ENCODE results near the gene TK1. TPM values are rescaled to one million over a fixed set of nuclear protein-coding genes. Genes with fewer than 3 reads are reported as not detected.

The TK1 gene
- polyA plus RNA-seq, 2 of the 4 experiments (the other 2 are of a cell fraction), result 90.9 to 355 TPM

DNA sequence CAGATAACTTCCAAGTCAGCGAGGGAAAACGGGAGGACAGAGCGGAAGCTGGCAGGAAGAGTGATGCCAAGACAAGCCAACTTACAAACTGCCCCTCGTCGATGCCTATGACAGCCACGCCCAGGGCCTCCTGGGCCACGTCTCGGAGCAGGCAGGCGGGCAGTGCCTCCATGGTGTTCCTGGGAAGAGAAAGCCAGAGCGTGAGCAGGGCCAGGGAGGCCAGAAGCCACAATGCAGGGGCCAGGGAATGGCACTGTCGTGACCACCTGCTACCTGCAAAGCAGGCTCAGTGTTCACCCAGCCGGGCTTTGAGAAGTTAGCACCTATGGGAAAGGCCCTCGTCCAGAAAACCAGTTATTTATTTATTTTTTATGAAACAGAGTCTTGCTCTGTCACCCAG is 4.3 kb downstream of the TK1 start:
- no peak for TF ChIP-seq CEBPB (IDR thresholded peaks at IDR 0.05)
- no peak for TF ChIP-seq ZFP36 (IDR thresholded peaks at IDR 0.05; ENCODE audit: borderline replicate concordance, partially characterized antibody)
- TF ChIP-seq, protein P1, sequence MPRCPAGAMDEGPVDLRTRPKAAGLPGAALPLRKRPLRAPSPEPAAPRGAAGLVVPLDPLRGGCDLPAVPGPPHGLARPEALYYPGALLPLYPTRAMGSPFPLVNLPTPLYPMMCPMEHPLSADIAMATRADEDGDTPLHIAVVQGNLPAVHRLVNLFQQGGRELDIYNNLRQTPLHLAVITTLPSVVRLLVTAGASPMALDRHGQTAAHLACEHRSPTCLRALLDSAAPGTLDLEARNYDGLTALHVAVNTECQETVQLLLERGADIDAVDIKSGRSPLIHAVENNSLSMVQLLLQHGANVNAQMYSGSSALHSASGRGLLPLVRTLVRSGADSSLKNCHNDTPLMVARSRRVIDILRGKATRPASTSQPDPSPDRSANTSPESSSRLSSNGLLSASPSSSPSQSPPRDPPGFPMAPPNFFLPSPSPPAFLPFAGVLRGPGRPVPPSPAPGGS (IDR thresholded peaks at IDR 0.05), result no peak
- no peak for TF ChIP-seq KDM1A (IDR thresholded peaks at IDR 0.05; ENCODE audit: low read depth)
- no peak for TF ChIP-seq HDAC2 (IDR thresholded peaks at IDR 0.05)
- TF ChIP-seq JUNB (IDR thresholded peaks at IDR 0.05), result no peak
- no peak for TF ChIP-seq FOSL2 (IDR thresholded peaks at IDR 0.05)
- no peak for TF ChIP-seq FOSL2 (CRISPR knock-in tag; IDR thresholded peaks at IDR 0.05)
- TF ChIP-seq MAZ (IDR thresholded peaks at IDR 0.05; ENCODE audit: borderline replicate concordance, low read depth, low read length), result no peak
- no peak for TF ChIP-seq EHF (CRISPR knock-in tag; IDR thresholded peaks at IDR 0.05)
- TF ChIP-seq CHD2 (IDR thresholded peaks at IDR 0.05; ENCODE audit: low read length, partially characterized antibody), result no peak
- no peak for TF ChIP-seq GATA3 (IDR thresholded peaks at IDR 0.05; ENCODE audit: borderline replicate concordance)
- TF ChIP-seq E2F6 (IDR thresholded peaks at IDR 0.05; ENCODE audit: borderline replicate concordance, low read depth), result no peak
- TF ChIP-seq, protein P2, sequence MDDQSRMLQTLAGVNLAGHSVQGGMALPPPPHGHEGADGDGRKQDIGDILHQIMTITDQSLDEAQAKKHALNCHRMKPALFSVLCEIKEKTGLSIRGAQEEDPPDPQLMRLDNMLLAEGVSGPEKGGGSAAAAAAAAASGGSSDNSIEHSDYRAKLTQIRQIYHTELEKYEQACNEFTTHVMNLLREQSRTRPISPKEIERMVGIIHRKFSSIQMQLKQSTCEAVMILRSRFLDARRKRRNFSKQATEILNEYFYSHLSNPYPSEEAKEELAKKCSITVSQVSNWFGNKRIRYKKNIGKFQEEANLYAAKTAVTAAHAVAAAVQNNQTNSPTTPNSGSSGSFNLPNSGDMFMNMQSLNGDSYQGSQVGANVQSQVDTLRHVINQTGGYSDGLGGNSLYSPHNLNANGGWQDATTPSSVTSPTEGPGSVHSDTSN (IDR thresholded peaks at IDR 0.05), result no peak
- TF ChIP-seq HES2 (IDR thresholded peaks at IDR 0.05), result no peak
- TF ChIP-seq POLR2AphosphoS2 (conservative IDR thresholded peaks at IDR 0.05; ENCODE audit: low read length), result no peak
- TF ChIP-seq CTCF (IDR thresholded peaks at IDR 0.05), result no peak
- TF ChIP-seq MAX (IDR thresholded peaks at IDR 0.05), result no peak
- no peaks in the 10 kb centered on the region for H3K9me3 ChIP-seq
- FAIRE-seq (no peak), DNase-seq (ENCODE audit: low read depth in 1 of 2, low spot score in 1 of 2) (no peak), ATAC-seq (no peak)
- ChIA-PET CTCF (interaction anchor here (1.0 to 7.2 kb wide), 10 partner anchors 8 to 98 kb away, joined by 3 to 105 read pairs (median 4); no protein-coding TSS in a partner anchor), POLR2A (no interaction called here)
- peaks cover 31% of the 10 kb centered on the region for H3K4me1 ChIP-seq
- no peak overlapping the region for H3K4me3 ChIP-seq
- 92% methylated on average over 13 of the region's 13 CpGs for WGBS (ENCODE audit: missing lambda C conversion rate)
- H3K4me2 ChIP-seq, result no peak overlapping the region
- no peak overlapping the region for H3K27ac ChIP-seq

GRCh38 chr17:78180508-78180907 is 6.3 kb downstream of the TK1 start:
- FAIRE-seq, result no peak

GRCh38 chr17:78180083-78180482 is 6.8 kb downstream of the TK1 start:
- FAIRE-seq (no peak), ATAC-seq (no peak), DNase-seq (ENCODE audit: low read depth in 1 of 2, low spot score in 1 of 2) (no peak)
- WGBS (ENCODE audit: missing lambda C conversion rate), result 84% methylated on average over 14 of the region's 14 CpGs
- ChIA-PET POLR2A (no interaction called here), CTCF (interaction anchor here (1.8 to 13.2 kb wide), 4 partner anchors 11 to 95 kb away, joined by 7 to 295 read pairs (median 103); partner anchors contain the start of genes C17orf99 and SYNGR2)
- H3K4me1 ChIP-seq, result peaks cover 27% of the 10 kb centered on the region
- H3K4me2 ChIP-seq, result no peak overlapping the region
- peak overlapping the region in 1 of 2 experiments; percentile 48; a peak in 1 of 6 replicates for H3K27ac ChIP-seq
- H3K4me3 ChIP-seq, result no peak overlapping the region
- no peaks in the 10 kb centered on the region for H3K9me3 ChIP-seq
- TF ChIP-seq, protein P3, sequence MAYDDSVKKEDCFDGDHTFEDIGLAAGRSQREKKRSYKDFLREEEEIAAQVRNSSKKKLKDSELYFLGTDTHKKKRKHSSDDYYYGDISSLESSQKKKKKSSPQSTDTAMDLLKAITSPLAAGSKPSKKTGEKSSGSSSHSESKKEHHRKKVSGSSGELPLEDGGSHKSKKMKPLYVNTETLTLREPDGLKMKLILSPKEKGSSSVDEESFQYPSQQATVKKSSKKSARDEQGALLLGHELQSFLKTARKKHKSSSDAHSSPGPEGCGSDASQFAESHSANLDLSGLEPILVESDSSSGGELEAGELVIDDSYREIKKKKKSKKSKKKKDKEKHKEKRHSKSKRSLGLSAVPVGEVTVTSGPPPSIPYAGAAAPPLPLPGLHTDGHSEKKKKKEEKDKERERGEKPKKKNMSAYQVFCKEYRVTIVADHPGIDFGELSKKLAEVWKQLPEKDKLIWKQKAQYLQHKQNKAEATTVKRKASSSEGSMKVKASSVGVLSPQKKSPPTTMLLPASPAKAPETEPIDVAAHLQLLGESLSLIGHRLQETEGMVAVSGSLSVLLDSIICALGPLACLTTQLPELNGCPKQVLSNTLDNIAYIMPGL (CRISPR knock-in tag; IDR thresholded peaks at IDR 0.05; ENCODE audit: borderline replicate concordance), result no peak
- TF ChIP-seq, protein P1 (IDR thresholded peaks at IDR 0.05), result no peak
- no peak for TF ChIP-seq FOSL2 (IDR thresholded peaks at IDR 0.05)
- no peak for TF ChIP-seq FOSL2 (CRISPR knock-in tag; IDR thresholded peaks at IDR 0.05)
- no peak for TF ChIP-seq ZSCAN20 (CRISPR knock-in tag; IDR thresholded peaks at IDR 0.05)
- no peak for TF ChIP-seq MAZ (IDR thresholded peaks at IDR 0.05; ENCODE audit: borderline replicate concordance, low read depth, low read length)
- no peak for TF ChIP-seq CHD2 (IDR thresholded peaks at IDR 0.05; ENCODE audit: low read length, partially characterized antibody)
- no peak for TF ChIP-seq NR3C1 (IDR thresholded peaks at IDR 0.05)
- no peak for TF ChIP-seq TP53 (CRISPR knock-in tag; IDR thresholded peaks at IDR 0.05)
- no peak for TF ChIP-seq CBX2 (IDR thresholded peaks at IDR 0.05; ENCODE audit: borderline replicate concordance, low read depth)
- TF ChIP-seq HOXB5 (CRISPR knock-in tag; IDR thresholded peaks at IDR 0.05), result no peak
- TF ChIP-seq HOXA7 (CRISPR knock-in tag; IDR thresholded peaks at IDR 0.05), result no peak
- TF ChIP-seq NPAS2 (CRISPR knock-in tag; IDR thresholded peaks at IDR 0.05; ENCODE audit: borderline replicate concordance), result no peak

More at GRCh38 chr17:78180508-78180907, 6.3 kb downstream of the TK1 start:
- ATAC-seq (no peak), DNase-seq (ENCODE audit: low read depth in 1 of 2, low spot score in 1 of 2) (no peak)
- Histone ChIP-seq H3K4me1 (peaks cover 31% of the 10 kb centered on the region), H3K4me2 (no peak overlapping the region), H3K9me3 (no peaks in the 10 kb centered on the region), H3K4me3 (no peak overlapping the region), H3K27ac (no peak overlapping the region)
- TF ChIP-seq TP53 (CRISPR knock-in tag; IDR thresholded peaks at IDR 0.05) (no peak), HOXB13 (CRISPR knock-in tag; IDR thresholded peaks at IDR 0.05; ENCODE audit: low read depth) (no peak)
- ChIA-PET POLR2A (no interaction called here), CTCF (interaction anchor here (1.8 to 13.2 kb wide), 4 partner anchors 12 to 96 kb away, joined by 7 to 295 read pairs (median 103); partner anchors contain the start of genes C17orf99 and SYNGR2)
- 83% methylated on average over 2 of the region's 2 CpGs for WGBS (ENCODE audit: missing lambda C conversion rate)
